HUDEP-2 (cell line): ENCODE measurements around the gene ADD1.
"Not testable (repeated sequence)": the region's sequence is repeated elsewhere in the genome, so short reads cannot be mapped to it uniquely, and the experiment has no call there.

ENCODE experiments used
- DNase-seq, 76 experiments: peaks; one replicate each; lab custom pipeline; 2025; ENCODE audit not compliant: unreplicated experiment in 76 of 76; lab: John Stamatoyannopoulos, UW

ADD1 gene

GRCh38 chr4:2955186-2956044 lies 111.8 kb downstream of the ADD1 start:
- DNase-seq, result not testable (repeated sequence)

DNA sequence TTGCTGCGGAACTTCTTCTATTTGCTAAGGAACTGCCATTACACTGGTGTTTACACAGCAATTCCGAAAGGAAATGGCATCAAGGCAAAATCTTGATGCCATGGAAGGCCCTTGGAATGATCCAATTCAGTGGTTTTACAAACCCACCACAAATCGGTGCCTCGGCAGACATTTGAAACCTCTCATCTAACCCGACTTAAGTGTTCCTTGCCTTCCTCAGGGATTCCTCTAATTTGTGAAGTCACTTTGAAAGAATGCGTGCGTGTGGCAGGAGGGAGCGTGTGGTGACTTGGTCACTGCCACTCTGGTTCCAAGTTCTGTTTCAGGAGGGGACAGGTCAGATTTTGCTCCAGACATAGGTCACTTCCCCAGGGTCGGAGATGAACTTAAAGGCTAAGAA lies 114.8 kb downstream of the ADD1 start:
- DNase-seq, result no peak

DNA sequence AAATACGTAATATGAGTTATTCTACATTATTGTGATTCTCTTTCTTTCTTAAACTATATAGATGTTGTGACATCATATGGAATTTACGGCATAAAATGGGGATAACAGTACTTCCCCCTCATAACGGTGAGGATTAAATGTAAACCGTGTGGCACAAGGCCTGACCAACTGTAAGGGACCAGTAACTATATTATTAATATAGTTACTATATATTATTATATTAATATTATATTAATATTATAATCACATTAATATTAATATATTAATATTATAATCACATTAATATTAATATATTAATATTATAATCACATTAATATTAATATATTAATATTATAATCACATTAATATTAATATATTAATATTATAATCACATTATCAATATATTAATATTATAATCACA lies 116.8 kb downstream of the ADD1 start:
- not testable (repeated sequence) for DNase-seq

DNA sequence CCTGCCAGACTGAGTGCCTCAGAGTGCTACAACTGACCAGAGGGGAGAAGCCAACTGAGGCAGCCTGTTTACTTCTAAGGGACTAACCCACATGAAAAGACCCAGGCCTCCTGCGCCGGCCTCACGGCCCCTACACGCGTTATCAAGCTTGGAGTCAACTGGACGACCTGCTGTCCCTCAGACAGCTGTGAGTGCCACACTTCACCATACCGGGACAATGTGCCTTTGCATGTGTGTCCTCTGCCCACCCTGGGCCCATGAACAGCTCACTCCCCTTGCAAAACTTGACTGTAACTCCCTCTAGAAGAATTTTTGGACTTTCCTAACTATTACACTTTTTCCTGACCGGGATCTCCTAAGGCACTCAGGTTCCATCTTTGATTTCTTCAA lies 117.8 kb downstream of the ADD1 start:
- DNase-seq, result peak in 29 of 76 experiments; percentile 2 to 57 (median 27)

- DNase-seq, result peak in 18 of 76 experiments; percentile 3 to 49 (median 17)
Measured at GRCh38 chr4:2961811-2962441, 118.3 kb downstream of the ADD1 start.

GRCh38 chr4:2962614-2963174 lies 119.0 kb downstream of the ADD1 start:
- DNase-seq, result peak in 35 of 76 experiments; percentile 9 to 65 (median 32)

GRCh38 chr4:2963175-2963965 lies 119.7 kb downstream of the ADD1 start, which contains the start of the genes GRK4 and NOP14:
Gene GRK4 (plus strand): TSS chr4:2963571. CDS start chr4:2964071, 500 bp downstream.
Gene NOP14 (minus strand): TSS chr4:2963406. CDS start chr4:2963319, 87 bp downstream.
- peak in 75 of 76 experiments; percentile 45 to 97 (median 93) for DNase-seq

DNA sequence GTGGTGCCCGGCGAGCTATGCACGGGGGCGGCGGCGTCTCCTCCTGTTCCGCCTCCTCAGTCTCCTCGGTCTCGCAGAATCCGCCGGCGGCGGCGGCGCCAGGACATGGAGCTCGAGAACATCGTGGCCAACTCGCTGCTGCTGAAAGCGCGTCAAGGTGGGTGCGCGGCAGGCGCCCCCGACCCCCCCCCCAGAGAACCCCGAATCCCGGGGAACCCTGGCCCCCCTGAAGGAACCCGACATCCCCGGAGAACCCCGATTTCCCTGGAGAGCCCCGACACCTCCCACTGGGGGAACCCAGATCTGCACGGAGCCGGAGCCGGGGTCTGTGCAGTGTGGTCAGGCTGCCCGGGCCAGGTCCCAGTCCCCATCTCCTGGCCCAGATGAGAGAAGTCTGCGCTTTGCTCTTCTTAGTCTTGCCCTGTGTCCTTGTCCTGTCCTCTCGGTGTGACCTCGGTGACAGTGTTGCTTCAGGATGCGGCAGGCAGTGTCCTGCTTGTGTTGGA lies 120.4 kb downstream of the ADD1 start:
- DNase-seq, result peak in 20 of 76 experiments; percentile 4 to 61 (median 37)

- no peak for DNase-seq
Measured at GRCh38 chr4:2964706-2965258, 121.1 kb downstream of the ADD1 start.

GRCh38 chr4:2965262-2965661 lies 121.6 kb downstream of the ADD1 start:
- no peak for DNase-seq

- no peak for DNase-seq
Measured at GRCh38 chr4:2968381-2968780, 124.7 kb downstream of the ADD1 start.

GRCh38 chr4:2971275-2971674 lies 127.6 kb downstream of the ADD1 start:
- DNase-seq, result no peak

DNA sequence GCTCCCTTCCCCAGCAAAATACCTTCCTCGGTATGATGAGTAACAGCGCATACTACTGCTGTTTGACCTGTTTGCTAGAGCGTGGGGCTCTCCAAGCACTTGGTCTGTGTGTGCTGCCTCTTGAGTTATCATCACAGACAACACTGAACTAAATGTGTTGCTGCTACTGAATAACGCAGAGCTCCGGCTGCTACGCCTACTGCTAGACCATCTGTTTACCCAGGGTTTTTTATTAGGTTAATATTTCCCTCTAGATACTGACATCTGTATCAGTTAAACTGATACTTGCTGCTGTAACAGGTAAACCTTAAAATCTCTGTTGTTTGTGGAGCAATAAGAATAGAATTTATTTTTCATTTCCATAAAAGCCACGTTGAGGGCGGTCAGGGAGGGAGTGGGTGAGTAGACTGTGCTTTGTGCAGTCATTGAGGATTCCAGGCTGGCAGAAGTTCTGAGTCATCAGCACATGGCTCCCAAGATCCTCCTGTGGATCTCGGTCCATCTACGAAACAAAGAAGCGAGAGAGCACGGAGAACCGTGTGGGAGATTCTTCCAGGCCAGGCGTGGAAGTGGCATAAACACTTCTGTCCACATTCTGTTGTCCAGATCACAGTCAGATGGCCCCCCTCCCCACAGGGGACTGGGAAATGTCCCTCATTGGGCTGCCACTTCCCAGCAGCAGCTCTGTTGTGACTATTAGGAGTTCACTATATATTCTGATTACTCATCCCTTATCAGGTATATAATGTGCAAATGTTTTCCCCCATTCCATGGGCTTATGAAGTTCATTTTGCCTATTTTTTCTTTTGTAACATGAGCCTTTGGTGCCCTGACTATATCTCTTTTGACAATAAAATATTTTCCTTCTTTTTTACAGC lies 133.8 kb downstream of the ADD1 start:
- no peak for DNase-seq
